Stimulated activated naive B cell treated with anti-CD40 and anti-IgM and Interleukin-4, amounts not matched to agents 10 μg/mL and 1 μg/mL and 100 μg/mL, for 72 hours (primary cell): ENCODE results near the gene BTD.
A peak's percentile ranks its signal among the peaks of the same experiment; 100 is the strongest.

ENCODE experiments used
- ATAC-seq, 2 donors: fragments of 150-1000 bp; cut with Tn5 transposase; replicated peaks; 2 replicates each; pipeline ENCODE4 v1.10.0; 2021; ENCODE audit warnings: moderate library complexity in 1 of 2
- DNase-seq: peaks from one replicate; pipeline ENCODE4 v3.0.0; 2021
- H3K27ac Mint-ChIP-seq: one replicate; pipeline ENCODE4 v1.8.0; 2022; ENCODE audit warnings: mild to moderate bottlenecking, mixed read lengths
- H3K27me3 Mint-ChIP-seq, 2 donors: one replicate each; pipeline ENCODE4 v1.8.0; 2022; ENCODE audit warnings: mixed read lengths in 2 of 2
- H3K36me3 Mint-ChIP-seq, 2 donors: one replicate each; pipeline ENCODE4 v1.8.0; 2022; ENCODE audit warnings: mixed read lengths in 2 of 2, mild to moderate bottlenecking in 1 of 2
- H3K4me1 Mint-ChIP-seq, 2 donors: one replicate each; pipeline ENCODE4 v1.8.0; 2022; ENCODE audit warnings: mixed read lengths in 2 of 2, mild to moderate bottlenecking in 1 of 2
- H3K4me3 Mint-ChIP-seq, 2 donors: one replicate each; pipeline ENCODE4 v1.8.0; 2022; ENCODE audit warnings: mild to moderate bottlenecking in 2 of 2, mixed read lengths in 2 of 2, moderate library complexity in 1 of 2
- H3K9me3 Mint-ChIP-seq, 2 donors: one replicate each; pipeline ENCODE4 v1.8.0; 2022; ENCODE audit warnings: mixed read lengths in 2 of 2, mild to moderate bottlenecking in 1 of 2

BTD gene

DNA sequence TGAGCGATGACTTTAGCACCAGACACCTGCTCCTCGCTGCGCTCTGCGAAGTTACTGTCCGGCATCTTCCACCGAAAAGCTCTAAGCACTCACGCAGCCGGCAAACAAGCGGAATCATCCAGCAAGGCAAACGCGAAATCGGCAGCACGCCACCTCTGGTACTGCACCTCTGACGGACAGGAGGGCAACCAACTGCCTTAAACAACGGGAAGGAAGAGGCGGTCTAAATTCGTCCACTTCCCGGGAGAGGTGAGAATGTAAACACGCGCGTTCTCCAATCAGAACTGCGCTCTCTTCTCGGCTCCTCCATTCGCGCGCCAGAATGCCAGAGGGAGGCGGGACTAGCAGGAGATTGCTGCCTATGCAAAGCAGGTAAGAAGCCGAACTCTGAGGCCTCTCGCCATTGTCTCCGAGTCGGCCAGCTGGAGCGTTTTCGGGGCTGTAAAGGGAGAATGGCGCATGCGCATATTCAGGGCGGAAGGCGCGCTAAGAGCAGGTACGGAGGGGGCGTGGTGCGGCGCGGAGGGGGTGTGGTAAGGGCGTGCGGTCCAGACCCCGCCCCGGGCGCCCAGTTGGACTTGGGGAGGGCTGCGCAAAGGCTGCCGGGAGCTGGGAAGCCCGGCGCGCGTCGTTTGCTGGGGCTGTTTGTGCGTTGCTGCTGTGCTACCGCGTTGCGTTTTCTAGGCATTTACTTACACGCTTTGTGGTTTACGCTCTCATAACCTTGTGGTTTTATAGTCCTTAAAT lies at the start of gene BTD, which contains the start of gene HACL1:
Gene BTD (plus strand): TSS at position 347 of the 747 bp plus-strand sequence. CDS start 33,695 bp downstream, outside the sequence.
Gene HACL1 (minus strand): TSS at position 171 of the 747 bp plus-strand sequence. CDS start 106 bp downstream, at position 65.
- peak; percentile 93 to 95 for ATAC-seq
- Mint-ChIP-seq H3K9me3 (peaks cover 3 to 7% of the 10 kb centered on the region in 2 donors), H3K36me3 (peaks cover 24 to 46% of the 10 kb centered on the region in 2 donors), H3K27ac (peak within 1 kb of the TSS; percentile 99), H3K4me3 (peak within 1 kb of the TSS; percentile 98 to 99), H3K27me3 (no peaks in the 10 kb centered on the region), H3K4me1 (peaks cover 28 to 46% of the 10 kb centered on the region in 2 donors)
- peak; percentile 99 for DNase-seq

GRCh38 chr3:15551902-15552301 lies 49.6 kb upstream of the BTD start:
- Mint-ChIP-seq H3K27ac (no peak overlapping the region), H3K4me1 (peaks cover 17 to 18% of the 10 kb centered on the region in 2 donors), H3K4me3 (no peak overlapping the region), H3K9me3 (peaks cover 2 to 6% of the 10 kb centered on the region in 2 donors), H3K27me3 (no peaks in the 10 kb centered on the region), H3K36me3 (peaks cover 28 to 50% of the 10 kb centered on the region in 2 donors)
- ATAC-seq: no peak
- no peak for DNase-seq

- no peak overlapping the region for H3K27ac Mint-ChIP-seq
- peaks cover 0 to 5% of the 10 kb centered on the region in 2 donors for H3K9me3 Mint-ChIP-seq
- no peak for ATAC-seq
- peaks cover 23 to 40% of the 10 kb centered on the region in 2 donors for H3K36me3 Mint-ChIP-seq
- no peak for DNase-seq
- no peak overlapping the region for H3K4me3 Mint-ChIP-seq
- no peaks in the 10 kb centered on the region for H3K27me3 Mint-ChIP-seq
- peaks cover 16 to 24% of the 10 kb centered on the region in 2 donors for H3K4me1 Mint-ChIP-seq
Observed at GRCh38 chr3:15553749-15554148, 47.8 kb upstream of the BTD start.

- H3K9me3 Mint-ChIP-seq: no peaks in the 10 kb centered on the region
- H3K36me3 Mint-ChIP-seq: peaks cover 19 to 32% of the 10 kb centered on the region in 2 donors
- peaks cover 16 to 21% of the 10 kb centered on the region in 2 donors for H3K4me1 Mint-ChIP-seq
- DNase-seq: peak; percentile 19
- peak overlapping the region; percentile 84 for H3K27ac Mint-ChIP-seq
- no peaks in the 10 kb centered on the region for H3K27me3 Mint-ChIP-seq
- ATAC-seq: peak; percentile 95 to 97
- peak overlapping the region; percentile 46 to 65 for H3K4me3 Mint-ChIP-seq
Observed at GRCh38 chr3:15556512-15556911, 45.0 kb upstream of the BTD start.

GRCh38 chr3:15557511-15557946 lies 44.0 kb upstream of the BTD start:
- DNase-seq (peak; percentile 56), ATAC-seq (peak; percentile 58 to 70)
- Mint-ChIP-seq H3K27me3 (no peaks in the 10 kb centered on the region), H3K27ac (no peak overlapping the region), H3K4me1 (peaks cover 16 to 19% of the 10 kb centered on the region in 2 donors), H3K4me3 (no peak overlapping the region), H3K9me3 (no peaks in the 10 kb centered on the region), H3K36me3 (peaks cover 15 to 23% of the 10 kb centered on the region in 2 donors)

DNA sequence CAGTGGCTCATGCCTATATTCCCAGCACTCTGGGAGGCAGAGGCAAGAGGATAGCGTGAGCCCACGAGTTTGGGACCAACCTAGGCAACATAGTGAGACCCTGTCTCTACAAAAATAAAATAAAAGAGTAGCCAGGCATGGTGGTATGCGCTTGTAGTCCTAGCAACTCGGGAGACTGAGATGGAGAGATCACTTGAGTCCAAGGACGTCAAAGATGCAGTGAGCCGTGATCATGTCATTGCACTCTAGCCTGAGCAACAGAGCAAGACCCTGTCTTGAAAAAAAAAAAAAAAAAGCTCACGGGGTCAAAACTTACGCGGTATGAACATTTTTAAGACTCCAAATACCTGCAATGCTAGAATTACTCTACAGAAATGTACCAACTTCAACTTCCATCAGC lies 43.0 kb upstream of the BTD start:
- H3K9me3 Mint-ChIP-seq: no peaks in the 10 kb centered on the region
- ATAC-seq (no peak), DNase-seq (no peak)
- no peak overlapping the region for H3K4me3 Mint-ChIP-seq
- peaks cover 19 to 23% of the 10 kb centered on the region in 2 donors for H3K36me3 Mint-ChIP-seq
- no peak overlapping the region for H3K27ac Mint-ChIP-seq
- H3K27me3 Mint-ChIP-seq: no peaks in the 10 kb centered on the region
- H3K4me1 Mint-ChIP-seq: peaks cover 13 to 19% of the 10 kb centered on the region in 2 donors

DNA sequence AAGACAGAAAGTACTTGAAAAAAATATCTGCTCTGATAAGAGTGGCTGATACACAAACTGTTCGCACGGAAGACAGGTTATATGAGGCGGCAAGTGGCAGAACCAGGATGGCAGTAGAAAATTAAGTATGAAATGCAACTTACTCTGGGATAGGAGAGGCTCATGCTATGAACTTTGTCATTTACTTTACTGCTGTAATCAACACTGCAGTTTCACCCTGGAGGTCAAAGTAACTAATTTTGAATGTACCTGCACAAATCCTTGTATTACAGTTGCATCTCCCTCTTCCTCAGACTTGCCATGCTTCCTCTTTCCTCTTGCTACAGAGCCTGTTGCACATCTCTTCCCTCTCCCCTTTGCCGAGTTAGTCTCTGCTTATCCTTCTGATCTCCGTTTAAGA lies 39.0 kb upstream of the BTD start:
- no peaks in the 10 kb centered on the region for H3K9me3 Mint-ChIP-seq
- DNase-seq (no peak), ATAC-seq (no peak)
- H3K4me1 Mint-ChIP-seq: peaks cover 1 to 4% of the 10 kb centered on the region in 2 donors
- H3K36me3 Mint-ChIP-seq: peaks cover 21 to 28% of the 10 kb centered on the region in 2 donors
- H3K27me3 Mint-ChIP-seq: no peaks in the 10 kb centered on the region
- H3K27ac Mint-ChIP-seq: no peak overlapping the region
- H3K4me3 Mint-ChIP-seq: no peak overlapping the region

DNA sequence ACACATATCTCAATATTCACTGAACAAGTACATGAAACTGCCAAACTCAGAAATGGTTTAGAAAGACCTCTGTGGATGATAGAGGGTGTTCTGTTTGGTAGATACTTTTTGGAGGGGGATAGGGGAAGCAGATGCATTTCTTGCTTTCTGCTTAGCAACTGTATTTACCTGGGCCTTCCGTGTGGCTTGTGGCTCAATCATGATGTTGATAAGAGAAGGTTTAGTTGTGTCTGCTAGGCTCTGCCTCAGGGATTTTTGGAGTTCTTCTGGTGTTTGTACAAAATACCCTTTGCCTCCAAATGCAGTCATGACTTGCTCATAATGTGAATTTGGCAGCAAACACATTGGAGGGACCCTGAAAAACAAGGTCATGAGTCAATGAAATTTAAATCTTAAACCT lies 38.4 kb upstream of the BTD start:
- Mint-ChIP-seq H3K4me1 (no peaks in the 10 kb centered on the region), H3K27ac (no peak overlapping the region), H3K36me3 (peaks cover 27 to 34% of the 10 kb centered on the region in 2 donors), H3K4me3 (no peak overlapping the region), H3K9me3 (no peaks in the 10 kb centered on the region), H3K27me3 (no peaks in the 10 kb centered on the region)
- ATAC-seq: no peak
- DNase-seq: no peak

GRCh38 chr3:15572138-15572537 lies 29.4 kb upstream of the BTD start:
- no peak overlapping the region for H3K4me3 Mint-ChIP-seq
- no peak for ATAC-seq
- peaks cover 26 to 36% of the 10 kb centered on the region in 2 donors for H3K36me3 Mint-ChIP-seq
- no peaks in the 10 kb centered on the region for H3K27me3 Mint-ChIP-seq
- no peaks in the 10 kb centered on the region for H3K9me3 Mint-ChIP-seq
- peaks cover 6 to 10% of the 10 kb centered on the region in 2 donors for H3K4me1 Mint-ChIP-seq
- H3K27ac Mint-ChIP-seq: no peak overlapping the region
- DNase-seq: no peak

DNA sequence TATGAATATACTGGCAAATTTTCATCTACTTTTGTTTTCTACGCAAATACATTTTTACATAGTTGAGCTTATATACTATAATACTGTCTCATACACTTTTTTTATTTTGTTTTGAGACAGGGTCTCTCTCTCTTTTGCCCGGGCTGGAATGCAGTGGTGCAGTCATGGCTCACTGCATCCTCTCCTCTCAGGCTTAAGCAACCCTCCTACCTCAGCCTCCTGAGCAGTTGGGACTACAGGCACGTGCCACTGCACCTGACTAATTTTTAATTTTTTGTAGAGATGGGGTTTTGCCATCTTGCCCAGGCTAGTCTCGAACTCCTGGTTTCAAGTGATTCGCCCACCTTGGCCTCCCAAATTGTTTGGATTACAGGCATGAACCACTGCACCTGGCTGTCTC lies 26.1 kb upstream of the BTD start:
- ATAC-seq (no peak), DNase-seq (no peak)
- peaks cover 14 to 42% of the 10 kb centered on the region in 2 donors for H3K36me3 Mint-ChIP-seq
- H3K4me1 Mint-ChIP-seq: peaks cover 6 to 14% of the 10 kb centered on the region in 2 donors
- H3K27me3 Mint-ChIP-seq: no peaks in the 10 kb centered on the region
- no peaks in the 10 kb centered on the region for H3K9me3 Mint-ChIP-seq
- no peak overlapping the region for H3K27ac Mint-ChIP-seq
- no peak overlapping the region for H3K4me3 Mint-ChIP-seq

DNA sequence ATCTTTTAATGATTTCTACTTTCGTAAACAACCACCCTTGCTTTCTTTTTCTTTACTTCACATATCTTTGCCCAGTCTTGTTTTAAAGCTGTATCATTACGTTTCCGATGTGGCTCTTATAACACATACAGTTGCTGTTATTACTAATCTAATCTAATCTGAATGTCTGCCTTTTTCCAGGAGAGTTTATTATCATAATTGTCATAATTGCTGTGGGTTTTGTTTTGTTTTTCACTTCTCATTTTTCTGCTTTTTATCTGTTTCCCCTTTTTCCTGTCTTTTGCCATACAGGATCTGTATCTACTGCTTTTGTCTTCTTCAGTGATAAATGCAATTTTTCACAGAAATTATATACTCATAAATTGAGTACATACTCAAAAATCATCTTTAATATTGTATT lies 25.1 kb upstream of the BTD start:
- no peaks in the 10 kb centered on the region for H3K27me3 Mint-ChIP-seq
- no peak overlapping the region for H3K4me3 Mint-ChIP-seq
- no peaks in the 10 kb centered on the region for H3K9me3 Mint-ChIP-seq
- DNase-seq: no peak
- peak; percentile 76 to 79 for ATAC-seq
- H3K4me1 Mint-ChIP-seq: peaks cover 5 to 14% of the 10 kb centered on the region in 2 donors
- peaks cover 10 to 39% of the 10 kb centered on the region in 2 donors for H3K36me3 Mint-ChIP-seq
- H3K27ac Mint-ChIP-seq: no peak overlapping the region

- no peak for DNase-seq
- H3K9me3 Mint-ChIP-seq: no peaks in the 10 kb centered on the region
- no peak overlapping the region for H3K27ac Mint-ChIP-seq
- ATAC-seq: no peak
- peaks cover 5 to 14% of the 10 kb centered on the region in 2 donors for H3K4me1 Mint-ChIP-seq
- no peak overlapping the region for H3K4me3 Mint-ChIP-seq
- H3K36me3 Mint-ChIP-seq: peaks cover 10 to 42% of the 10 kb centered on the region in 2 donors
- H3K27me3 Mint-ChIP-seq: no peaks in the 10 kb centered on the region
Observed at GRCh38 chr3:15578289-15578867, 23.2 kb upstream of the BTD start.

- Mint-ChIP-seq H3K27me3 (no peaks in the 10 kb centered on the region), H3K4me1 (peaks cover 5 to 14% of the 10 kb centered on the region in 2 donors), H3K9me3 (no peaks in the 10 kb centered on the region), H3K27ac (no peak overlapping the region), H3K36me3 (peaks cover 10 to 37% of the 10 kb centered on the region in 2 donors), H3K4me3 (no peak overlapping the region)
- no peak for DNase-seq
- ATAC-seq: no peak
Observed at GRCh38 chr3:15579051-15579450, 22.5 kb upstream of the BTD start.

DNA sequence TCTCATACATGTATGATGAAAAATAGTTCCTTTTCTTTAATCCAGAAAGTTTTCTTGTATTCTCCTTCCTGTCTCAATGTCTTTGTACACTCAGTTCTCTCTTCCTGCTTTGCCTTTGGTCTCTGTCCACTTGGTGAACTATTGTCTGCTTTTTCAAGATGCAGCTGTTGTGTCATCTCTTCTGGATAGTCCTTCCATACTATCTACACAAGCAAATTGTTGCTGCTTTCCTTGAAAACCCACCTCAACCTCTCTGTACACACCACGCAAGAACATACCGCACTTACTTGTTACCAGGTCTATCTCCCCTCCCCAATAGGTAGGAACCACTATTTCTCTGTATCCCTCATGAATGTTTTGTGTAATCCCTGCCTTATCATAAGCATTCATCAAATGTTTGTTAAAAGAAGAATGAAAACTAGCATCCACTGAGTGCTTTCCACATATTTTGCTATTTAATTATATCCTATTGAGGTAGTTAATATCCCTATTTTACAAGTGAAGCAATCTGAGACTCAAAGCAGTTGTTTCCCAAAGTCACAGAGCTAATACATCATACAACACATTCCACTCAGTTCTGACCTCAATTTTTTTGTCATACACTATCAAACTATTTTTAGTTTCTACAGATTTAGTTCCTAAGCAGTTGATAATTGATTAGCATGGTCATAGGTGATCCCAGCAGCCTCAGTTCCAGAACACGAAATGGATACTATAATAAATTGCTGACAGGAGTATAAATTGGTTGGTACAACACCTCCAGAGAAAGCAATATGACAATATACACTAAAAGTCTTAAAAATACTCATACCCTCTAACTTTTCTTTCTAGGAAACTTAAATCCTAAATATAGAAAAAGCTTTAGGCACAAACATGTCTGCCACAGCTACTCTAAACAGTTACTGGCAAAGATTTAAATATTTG lies 19.8 kb upstream of the BTD start:
- Mint-ChIP-seq H3K27ac (no peak overlapping the region), H3K4me3 (no peak overlapping the region), H3K4me1 (peaks cover 2 to 7% of the 10 kb centered on the region in 2 donors), H3K27me3 (no peaks in the 10 kb centered on the region), H3K9me3 (no peaks in the 10 kb centered on the region), H3K36me3 (peaks cover 10 to 35% of the 10 kb centered on the region in 2 donors)
- ATAC-seq: no peak
- DNase-seq: no peak
